ENCODE measurements around the gene RPA3.

The RPA3 gene

GRCh38 chr7:7640221-7641128 is 77.9 kb downstream of the RPA3 start, which contains the start of gene UMAD1 (continued):
- TF ChIP-seq, protein P1, sequence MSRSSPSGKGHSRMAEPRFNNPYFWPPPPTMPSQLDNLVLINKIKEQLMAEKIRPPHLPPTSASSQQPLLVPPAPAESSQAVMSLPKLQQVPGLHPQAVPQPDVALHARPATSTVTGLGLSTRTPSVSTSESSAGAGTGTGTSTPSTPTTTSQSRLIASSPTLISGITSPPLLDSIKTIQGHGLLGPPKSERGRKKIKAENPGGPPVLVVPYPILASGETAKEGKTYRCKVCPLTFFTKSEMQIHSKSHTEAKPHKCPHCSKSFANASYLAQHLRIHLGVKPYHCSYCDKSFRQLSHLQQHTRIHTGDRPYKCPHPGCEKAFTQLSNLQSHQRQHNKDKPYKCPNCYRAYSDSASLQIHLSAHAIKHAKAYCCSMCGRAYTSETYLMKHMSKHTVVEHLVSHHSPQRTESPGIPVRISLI (tag by site-specific recombination; IDR thresholded peaks at IDR 0.05): no peak
- TF ChIP-seq KLF16 (tag by site-specific recombination; IDR thresholded peaks at IDR 0.05): peak; percentile 85
- no peak for TF ChIP-seq KLF1 (tag by site-specific recombination; IDR thresholded peaks at IDR 0.05)
- TF ChIP-seq ZNF791 (tag by site-specific recombination; IDR thresholded peaks at IDR 0.05): no peak
- TF ChIP-seq ZNF214 (tag by site-specific recombination; IDR thresholded peaks at IDR 0.05; ENCODE audit: borderline replicate concordance): no peak
- peak; percentile 73; the same call in 1 of the 2 replicates for TF ChIP-seq SCRT1 (tag by site-specific recombination; IDR thresholded peaks at IDR 0.05; ENCODE audit: borderline replicate concordance)
- TF ChIP-seq BCL11A (tag by site-specific recombination; IDR thresholded peaks at IDR 0.05; ENCODE audit: low read depth): no peak
- no peak for TF ChIP-seq FEZF1 (tag by site-specific recombination; IDR thresholded peaks at IDR 0.05)
- TF ChIP-seq ZNF155 (tag by site-specific recombination; IDR thresholded peaks at IDR 0.05): no peak
- TF ChIP-seq YY2 (tag by site-specific recombination; IDR thresholded peaks at IDR 0.05): peak; percentile 63; the same call in 1 of the 2 replicates
- no peak for TF ChIP-seq ZNF837 (tag by site-specific recombination; IDR thresholded peaks at IDR 0.05)
- no peak for TF ChIP-seq ATF2 (tag by site-specific recombination; IDR thresholded peaks at IDR 0.05; ENCODE audit: low read depth)
- peak; percentile 77 for TF ChIP-seq ZNF600 (tag by site-specific recombination; IDR thresholded peaks at IDR 0.05)
- TF ChIP-seq, protein P2, sequence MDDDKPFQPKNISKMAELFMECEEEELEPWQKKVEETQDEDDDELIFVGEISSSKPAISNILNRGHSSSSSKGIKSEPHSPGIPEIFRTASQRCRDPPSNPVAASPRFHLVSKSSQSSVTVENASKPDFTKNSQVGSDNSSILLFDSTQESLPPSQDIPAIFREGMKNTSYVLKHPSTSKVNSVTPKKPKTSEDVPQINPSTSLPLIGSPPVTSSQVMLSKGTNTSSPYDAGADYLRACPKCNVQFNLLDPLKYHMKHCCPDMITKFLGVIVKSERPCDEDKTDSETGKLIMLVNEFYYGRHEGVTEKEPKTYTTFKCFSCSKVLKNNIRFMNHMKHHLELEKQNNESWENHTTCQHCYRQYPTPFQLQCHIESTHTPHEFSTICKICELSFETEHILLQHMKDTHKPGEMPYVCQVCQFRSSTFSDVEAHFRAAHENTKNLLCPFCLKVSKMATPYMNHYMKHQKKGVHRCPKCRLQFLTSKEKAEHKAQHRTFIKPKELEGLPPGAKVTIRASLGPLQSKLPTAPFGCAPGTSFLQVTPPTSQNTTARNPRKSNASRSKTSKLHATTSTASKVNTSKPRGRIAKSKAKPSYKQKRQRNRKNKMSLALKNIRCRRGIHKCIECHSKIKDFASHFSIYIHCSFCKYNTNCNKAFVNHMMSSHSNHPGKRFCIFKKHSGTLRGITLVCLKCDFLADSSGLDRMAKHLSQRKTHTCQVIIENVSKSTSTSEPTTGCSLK (tag by site-specific recombination; IDR thresholded peaks at IDR 0.05): no peak
- TF ChIP-seq ZSCAN4 (tag by site-specific recombination; IDR thresholded peaks at IDR 0.05): peak; percentile 30; the same call in 1 of the 2 replicates
- no peak for TF ChIP-seq REPIN1 (tag by site-specific recombination; IDR thresholded peaks at IDR 0.05; ENCODE audit: low read depth)
- TF ChIP-seq, protein P3, sequence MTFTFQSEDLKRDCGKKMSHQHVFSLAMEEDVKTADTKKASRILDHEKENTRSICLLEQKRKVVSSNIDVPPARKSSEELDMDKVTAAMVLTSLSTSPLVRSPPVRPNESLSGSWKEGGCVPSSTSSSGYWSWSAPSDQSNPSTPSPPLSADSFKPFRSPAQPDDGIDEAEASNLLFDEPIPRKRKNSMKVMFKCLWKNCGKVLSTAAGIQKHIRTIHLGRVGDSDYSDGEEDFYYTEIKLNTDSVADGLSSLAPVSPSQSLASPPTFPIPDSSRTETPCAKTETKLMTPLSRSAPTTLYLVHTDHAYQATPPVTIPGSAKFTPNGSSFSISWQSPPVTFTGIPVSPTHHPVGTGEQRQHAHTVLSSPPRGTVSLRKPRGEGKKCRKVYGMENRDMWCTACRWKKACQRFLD (tag by site-specific recombination; IDR thresholded peaks at IDR 0.05): no peak
- TF ChIP-seq ZNF157 (tag by site-specific recombination; IDR thresholded peaks at IDR 0.05): no peak
- TF ChIP-seq ZNF501 (tag by site-specific recombination; IDR thresholded peaks at IDR 0.05): peak; percentile 74; the same call in 1 of the 2 replicates
- peak; percentile 99 for TF ChIP-seq ZNF660 (tag by site-specific recombination; IDR thresholded peaks at IDR 0.05)
- peak; percentile 60; the same call in 1 of the 2 replicates for TF ChIP-seq ZBTB21 (tag by site-specific recombination; IDR thresholded peaks at IDR 0.05)
- no peak for TF ChIP-seq ZNF785 (tag by site-specific recombination; IDR thresholded peaks at IDR 0.05)
- 0 out of 2 replicates have a peak, but pooled peaks have one; percentile 24 for TF ChIP-seq ZNF146 (tag by site-specific recombination; IDR thresholded peaks at IDR 0.05)
- no peak for TF ChIP-seq ZNF10 (tag by site-specific recombination; IDR thresholded peaks at IDR 0.05)
- TF ChIP-seq, protein P4, sequence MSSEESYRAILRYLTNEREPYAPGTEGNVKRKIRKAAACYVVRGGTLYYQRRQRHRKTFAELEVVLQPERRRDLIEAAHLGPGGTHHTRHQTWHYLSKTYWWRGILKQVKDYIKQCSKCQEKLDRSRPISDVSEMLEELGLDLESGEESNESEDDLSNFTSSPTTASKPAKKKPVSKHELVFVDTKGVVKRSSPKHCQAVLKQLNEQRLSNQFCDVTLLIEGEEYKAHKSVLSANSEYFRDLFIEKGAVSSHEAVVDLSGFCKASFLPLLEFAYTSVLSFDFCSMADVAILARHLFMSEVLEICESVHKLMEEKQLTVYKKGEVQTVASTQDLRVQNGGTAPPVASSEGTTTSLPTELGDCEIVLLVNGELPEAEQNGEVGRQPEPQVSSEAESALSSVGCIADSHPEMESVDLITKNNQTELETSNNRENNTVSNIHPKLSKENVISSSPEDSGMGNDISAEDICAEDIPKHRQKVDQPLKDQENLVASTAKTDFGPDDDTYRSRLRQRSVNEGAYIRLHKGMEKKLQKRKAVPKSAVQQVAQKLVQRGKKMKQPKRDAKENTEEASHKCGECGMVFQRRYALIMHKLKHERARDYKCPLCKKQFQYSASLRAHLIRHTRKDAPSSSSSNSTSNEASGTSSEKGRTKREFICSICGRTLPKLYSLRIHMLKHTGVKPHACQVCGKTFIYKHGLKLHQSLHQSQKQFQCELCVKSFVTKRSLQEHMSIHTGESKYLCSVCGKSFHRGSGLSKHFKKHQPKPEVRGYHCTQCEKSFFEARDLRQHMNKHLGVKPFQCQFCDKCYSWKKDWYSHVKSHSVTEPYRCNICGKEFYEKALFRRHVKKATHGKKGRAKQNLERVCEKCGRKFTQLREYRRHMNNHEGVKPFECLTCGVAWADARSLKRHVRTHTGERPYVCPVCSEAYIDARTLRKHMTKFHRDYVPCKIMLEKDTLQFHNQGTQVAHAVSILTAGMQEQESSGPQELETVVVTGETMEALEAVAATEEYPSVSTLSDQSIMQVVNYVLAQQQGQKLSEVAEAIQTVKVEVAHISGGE (tag by site-specific recombination; conservative IDR thresholded peaks at IDR 0.05; ENCODE audit: low read depth): peak; percentile 81
- TF ChIP-seq SETDB1 (IDR thresholded peaks at IDR 0.05; ENCODE audit: insufficient read length, low read length): peak; percentile 42
- no peak for TF ChIP-seq ZNF626 (tag by site-specific recombination; IDR thresholded peaks at IDR 0.05)
- no peak for TF ChIP-seq ZNF175 (tag by site-specific recombination; IDR thresholded peaks at IDR 0.05)
- no peak for TF ChIP-seq ZNF48 (tag by site-specific recombination; IDR thresholded peaks at IDR 0.05)

All from HEK293 (cell line).